Progenitor cell of endocrine pancreas (in vitro differentiated cells): Measurements from ENCODE around the gene TMEM171. TPM values are rescaled to one million over a fixed set of nuclear protein-coding genes. Genes with fewer than 3 reads are reported as not detected.

Experiments
- DNase-seq: peaks from one replicate; pipeline ENCODE4 v3.0.0; 2021; ENCODE audit warnings: low spot score; ENCODE audit not compliant: unreplicated experiment
- H3K27ac Mint-ChIP-seq: 2 replicates; pipeline ENCODE4 v1.8.0; 2021; ENCODE audit warnings: mild to moderate bottlenecking, moderate library complexity, mixed read lengths
- H3K27me3 Mint-ChIP-seq: 2 replicates; pipeline ENCODE4 v1.8.0; 2021; ENCODE audit warnings: mixed read lengths
- H3K36me3 Mint-ChIP-seq: 2 replicates; pipeline ENCODE4 v1.8.0; 2022; ENCODE audit warnings: mixed read lengths; ENCODE audit not compliant: insufficient read depth
- H3K4me1 Mint-ChIP-seq: 2 replicates; pipeline ENCODE4 v1.8.0; 2021; ENCODE audit warnings: low read depth, mixed read lengths
- H3K4me3 Mint-ChIP-seq: 2 replicates; pipeline ENCODE4 v1.8.0; 2021; ENCODE audit warnings: low read depth, mild to moderate bottlenecking, moderate library complexity, mixed read lengths
- H3K9me3 Mint-ChIP-seq: 2 replicates; pipeline ENCODE4 v1.8.0; 2021; ENCODE audit warnings: low read depth, mixed read lengths
- CTCF ChIP-seq: fragments of 200-600 bp; sonication (generic); IDR thresholded peaks from one replicate; pipeline ENCODE4 v1.5.0; 2021; ENCODE audit warnings: antibody characterized with exemption, mild to moderate bottlenecking; ENCODE audit not compliant: unreplicated experiment
- total RNA-seq: library from RNA; stranded (reverse); gene quantifications from 2 replicates; pipeline ENCODE4 v1.2.1, GENCODE V29; 2021

The TMEM171 gene
- total RNA-seq, 1 donor from 2014 or later = 7.1 TPM

- no peak overlapping the region for H3K27ac Mint-ChIP-seq
- no peak for DNase-seq
- TF ChIP-seq CTCF = no peak
- no peaks in the 10 kb centered on the region for H3K9me3 Mint-ChIP-seq
- H3K27me3 Mint-ChIP-seq = peaks cover 14% of the 10 kb centered on the region
- peaks cover 11% of the 10 kb centered on the region for H3K4me1 Mint-ChIP-seq
- H3K4me3 Mint-ChIP-seq = no peak overlapping the region
- H3K36me3 Mint-ChIP-seq = no peaks in the 10 kb centered on the region
These were observed 31.5 kb downstream of the TMEM171 start for GRCh38 chr5:73151766-73152410.

- H3K9me3 Mint-ChIP-seq = no peaks in the 10 kb centered on the region
- peak; percentile 17 for TF ChIP-seq CTCF
- H3K36me3 Mint-ChIP-seq = no peaks in the 10 kb centered on the region
- no peak for DNase-seq
- H3K27ac Mint-ChIP-seq = no peak overlapping the region
- peaks cover 17% of the 10 kb centered on the region for H3K27me3 Mint-ChIP-seq
- H3K4me3 Mint-ChIP-seq = no peak overlapping the region
- peaks cover 11% of the 10 kb centered on the region for H3K4me1 Mint-ChIP-seq
These were observed 32.3 kb downstream of the TMEM171 start for GRCh38 chr5:73152411-73153388.

GRCh38 chr5:73153513-73153912 lies 33.1 kb downstream of the TMEM171 start:
- Mint-ChIP-seq H3K9me3 (no peaks in the 10 kb centered on the region), H3K4me1 (peaks cover 11% of the 10 kb centered on the region), H3K27ac (no peak overlapping the region), H3K4me3 (no peak overlapping the region), H3K27me3 (peaks cover 20% of the 10 kb centered on the region), H3K36me3 (no peaks in the 10 kb centered on the region)
- TF ChIP-seq CTCF = no peak
- no peak for DNase-seq

DNA sequence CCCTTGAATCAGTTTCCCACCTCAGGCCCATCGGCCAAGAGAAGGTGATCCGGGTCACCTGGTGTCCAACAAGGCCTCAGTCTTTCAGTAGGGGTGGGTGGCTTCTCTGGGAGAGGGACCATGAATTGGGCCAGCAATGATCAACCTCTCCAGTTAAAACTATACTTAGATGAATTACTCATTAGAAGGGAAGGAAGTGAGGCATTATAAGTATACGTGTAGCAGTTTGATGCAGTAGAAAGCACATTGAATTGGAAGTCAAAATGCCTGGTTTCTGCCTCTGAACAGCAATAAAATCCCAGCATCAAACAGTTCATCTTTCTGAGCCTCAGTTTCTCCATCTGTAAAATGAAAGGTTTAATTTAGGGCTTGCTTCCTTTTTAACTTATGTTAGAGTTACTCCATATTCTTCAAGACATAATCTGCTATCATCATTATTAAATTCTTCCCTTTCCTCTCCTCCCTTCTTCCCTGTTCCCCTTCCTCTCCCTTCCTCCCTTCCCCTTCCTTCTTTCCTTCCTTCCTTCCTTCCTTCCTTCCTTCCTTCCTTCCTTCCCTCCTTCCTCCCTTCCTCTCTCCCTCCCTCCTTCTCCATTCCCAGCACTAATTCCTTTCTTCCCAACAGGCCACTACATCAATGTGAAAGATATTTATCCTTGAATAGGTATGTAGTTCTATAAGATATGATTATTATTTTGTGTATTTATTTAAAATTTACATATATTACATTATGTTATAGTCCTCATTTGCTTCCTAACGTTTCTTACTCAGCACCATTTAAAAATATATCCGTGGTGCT lies 34.0 kb downstream of the TMEM171 start:
- no peak overlapping the region for H3K4me3 Mint-ChIP-seq
- TF ChIP-seq CTCF = no peak
- no peaks in the 10 kb centered on the region for H3K36me3 Mint-ChIP-seq
- H3K9me3 Mint-ChIP-seq = no peaks in the 10 kb centered on the region
- H3K27ac Mint-ChIP-seq = no peak overlapping the region
- DNase-seq = no peak
- H3K27me3 Mint-ChIP-seq = peaks cover 20% of the 10 kb centered on the region
- peaks cover 11% of the 10 kb centered on the region for H3K4me1 Mint-ChIP-seq
